CD4-positive, alpha-beta T cell treated with Interleukin-15 for 1 hour (primary cell): ENCODE results near the gene TFCP2L1.

Experiments
- DNase-seq: peaks from one replicate; pipeline ENCODE4 v3.0.0-alpha.2; 2020

Gene TFCP2L1

GRCh38 chr2:121195036-121195435, 90.0 kb downstream of the TFCP2L1 start:
- no peak for DNase-seq

GRCh38 chr2:121194626-121195025, 90.4 kb downstream of the TFCP2L1 start:
- no peak for DNase-seq

GRCh38 chr2:121193185-121193584, 91.8 kb downstream of the TFCP2L1 start:
- DNase-seq = no peak

GRCh38 chr2:121192576-121192975, 92.4 kb downstream of the TFCP2L1 start:
- DNase-seq = no peak

GRCh38 chr2:121191191-121192170, 93.5 kb downstream of the TFCP2L1 start:
- no peak for DNase-seq

- no peak for DNase-seq
These were observed 95.2 kb downstream of the TFCP2L1 start for GRCh38 chr2:121189661-121190381.

- DNase-seq = no peak
These were observed 96.0 kb downstream of the TFCP2L1 start for GRCh38 chr2:121189011-121189410.

- no peak for DNase-seq
These were observed 97.0 kb downstream of the TFCP2L1 start for GRCh38 chr2:121187982-121188411.

GRCh38 chr2:121187351-121187981, 97.5 kb downstream of the TFCP2L1 start:
- no peak for DNase-seq

- no peak for DNase-seq
These were observed 98.7 kb downstream of the TFCP2L1 start for GRCh38 chr2:121186261-121186660.

- DNase-seq = no peak
These were observed 99.4 kb downstream of the TFCP2L1 start for GRCh38 chr2:121185571-121186074.

GRCh38 chr2:121185111-121185510, 99.9 kb downstream of the TFCP2L1 start:
- DNase-seq = no peak

GRCh38 chr2:121184248-121184862, 100.6 kb downstream of the TFCP2L1 start:
- no peak for DNase-seq

- DNase-seq = no peak
These were observed 102.5 kb downstream of the TFCP2L1 start for GRCh38 chr2:121182520-121182919.

- DNase-seq = no peak
These were observed 105.5 kb downstream of the TFCP2L1 start for GRCh38 chr2:121179467-121179866.

GRCh38 chr2:121178730-121179129, 106.3 kb downstream of the TFCP2L1 start:
- no peak for DNase-seq

GRCh38 chr2:121177896-121178295, 107.1 kb downstream of the TFCP2L1 start:
- no peak for DNase-seq

GRCh38 chr2:121175326-121175725, 109.7 kb downstream of the TFCP2L1 start:
- no peak for DNase-seq

- DNase-seq = no peak
These were observed 111.2 kb downstream of the TFCP2L1 start for GRCh38 chr2:121173806-121174205.

- DNase-seq = no peak
These were observed 111.9 kb downstream of the TFCP2L1 start for GRCh38 chr2:121173112-121173511.

- no peak for DNase-seq
These were observed 112.5 kb downstream of the TFCP2L1 start for GRCh38 chr2:121172456-121172855.

GRCh38 chr2:121171625-121172119, 113.3 kb downstream of the TFCP2L1 start:
- DNase-seq = no peak

- DNase-seq = no peak
These were observed 114.4 kb downstream of the TFCP2L1 start for GRCh38 chr2:121170577-121170976.
